Measurements from ENCODE around the gene PAK2.

PAK2 gene

DNA sequence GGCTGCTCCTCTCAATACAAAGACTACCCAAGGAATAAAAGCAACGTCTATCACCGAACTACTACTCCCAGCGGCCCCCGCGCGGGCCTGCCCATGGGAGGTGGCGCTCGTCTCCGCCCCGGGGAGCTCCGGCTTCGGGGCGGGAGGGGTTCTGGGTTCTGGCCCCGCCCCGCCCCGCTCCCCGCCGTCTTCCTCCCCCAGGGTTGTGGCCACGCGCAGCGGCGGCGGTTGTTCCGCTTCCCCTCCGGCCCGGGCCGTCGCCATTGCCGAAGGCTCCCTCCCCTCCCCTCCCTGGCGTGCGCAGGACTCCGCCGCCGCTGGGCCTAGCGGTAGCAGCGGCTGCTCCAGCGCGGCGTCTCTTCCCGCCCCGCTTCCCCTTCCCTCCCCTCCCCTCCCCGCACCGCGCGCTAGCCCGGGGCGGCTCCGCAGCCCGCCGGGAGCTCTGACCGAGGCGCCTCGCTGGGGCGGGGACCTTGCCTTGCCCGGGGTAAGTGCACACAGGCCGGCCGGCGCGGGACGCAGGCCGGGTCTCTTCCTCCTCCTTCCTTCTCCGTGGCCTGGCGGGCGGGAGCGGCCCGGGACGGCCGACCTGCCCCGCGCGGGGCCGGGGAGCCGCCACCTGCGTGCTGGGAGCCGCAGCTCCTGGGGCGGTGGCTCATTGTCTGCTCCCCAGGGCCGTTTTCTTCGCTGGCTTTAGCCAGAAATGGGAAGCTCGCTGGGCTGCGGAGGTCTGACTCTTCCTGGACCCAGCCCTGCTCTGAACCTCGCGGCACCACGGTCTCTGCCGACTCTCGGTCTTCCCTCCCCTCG, at the start of gene PAK2:
Gene PAK2, plus strand, starts transcription at position 187 of the 810 bp plus-strand sequence. CDS start 42,790 bp downstream, outside the sequence.
- TF ChIP-seq, protein P1, sequence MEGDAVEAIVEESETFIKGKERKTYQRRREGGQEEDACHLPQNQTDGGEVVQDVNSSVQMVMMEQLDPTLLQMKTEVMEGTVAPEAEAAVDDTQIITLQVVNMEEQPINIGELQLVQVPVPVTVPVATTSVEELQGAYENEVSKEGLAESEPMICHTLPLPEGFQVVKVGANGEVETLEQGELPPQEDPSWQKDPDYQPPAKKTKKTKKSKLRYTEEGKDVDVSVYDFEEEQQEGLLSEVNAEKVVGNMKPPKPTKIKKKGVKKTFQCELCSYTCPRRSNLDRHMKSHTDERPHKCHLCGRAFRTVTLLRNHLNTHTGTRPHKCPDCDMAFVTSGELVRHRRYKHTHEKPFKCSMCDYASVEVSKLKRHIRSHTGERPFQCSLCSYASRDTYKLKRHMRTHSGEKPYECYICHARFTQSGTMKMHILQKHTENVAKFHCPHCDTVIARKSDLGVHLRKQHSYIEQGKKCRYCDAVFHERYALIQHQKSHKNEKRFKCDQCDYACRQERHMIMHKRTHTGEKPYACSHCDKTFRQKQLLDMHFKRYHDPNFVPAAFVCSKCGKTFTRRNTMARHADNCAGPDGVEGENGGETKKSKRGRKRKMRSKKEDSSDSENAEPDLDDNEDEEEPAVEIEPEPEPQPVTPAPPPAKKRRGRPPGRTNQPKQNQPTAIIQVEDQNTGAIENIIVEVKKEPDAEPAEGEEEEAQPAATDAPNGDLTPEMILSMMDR (IDR thresholded peaks at IDR 0.05; ENCODE audit: low read depth, low read length), result no peak
- in situ Hi-C loops (cut with HindIII; ENCODE audit: low sequenced_read_pairs), result no loop called here
- peak within 1 kb of the TSS; percentile 91 for H3K4me3 ChIP-seq (ENCODE audit: low read depth, low read length)
- DNase-seq (ENCODE audit: low read depth, low spot score), result peak; percentile 90

DNA sequence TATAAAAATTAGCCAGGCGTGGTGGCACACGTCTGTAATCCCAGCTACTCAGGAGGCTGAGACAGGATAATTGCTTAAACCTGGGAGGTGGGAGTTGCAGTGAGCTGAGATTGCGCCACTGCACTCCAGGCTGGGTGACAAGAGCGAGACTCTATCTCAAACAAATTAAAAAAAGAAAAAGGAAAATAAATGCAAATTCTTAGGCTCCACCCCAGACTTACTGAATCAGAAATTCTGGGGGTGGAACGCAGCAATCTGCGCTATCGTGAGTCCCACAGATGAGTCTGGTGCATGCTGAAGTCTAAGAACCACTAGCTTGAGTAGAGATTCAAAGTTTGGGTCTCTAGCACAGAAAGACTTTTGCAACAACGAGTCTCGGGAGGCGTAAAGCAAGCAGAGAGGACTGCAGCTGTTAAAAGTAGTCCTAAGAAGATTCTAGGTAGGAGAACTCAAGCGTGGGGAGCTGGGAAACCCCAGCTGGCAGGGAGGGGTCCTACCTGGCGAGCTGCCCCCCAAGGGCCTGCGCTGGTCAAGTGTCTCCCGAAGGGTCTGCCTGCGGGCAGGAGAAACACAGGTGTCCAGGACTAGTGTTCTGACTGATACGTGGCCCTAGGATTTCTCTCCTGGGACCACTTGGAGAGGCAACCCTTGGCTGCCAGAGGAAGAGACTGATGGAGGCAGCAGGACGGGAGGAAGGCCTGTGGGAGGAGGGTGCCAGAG, 49.6 kb upstream of the PAK2 start:
- H3K4me3 ChIP-seq (ENCODE audit: low read depth, low read length), result no peak overlapping the region
- no peak for DNase-seq (ENCODE audit: low read depth, low spot score)
- TF ChIP-seq, protein P1 (IDR thresholded peaks at IDR 0.05; ENCODE audit: low read depth, low read length), result no peak
- in situ Hi-C loops (cut with HindIII; ENCODE audit: low sequenced_read_pairs), result no loop called here

DNA sequence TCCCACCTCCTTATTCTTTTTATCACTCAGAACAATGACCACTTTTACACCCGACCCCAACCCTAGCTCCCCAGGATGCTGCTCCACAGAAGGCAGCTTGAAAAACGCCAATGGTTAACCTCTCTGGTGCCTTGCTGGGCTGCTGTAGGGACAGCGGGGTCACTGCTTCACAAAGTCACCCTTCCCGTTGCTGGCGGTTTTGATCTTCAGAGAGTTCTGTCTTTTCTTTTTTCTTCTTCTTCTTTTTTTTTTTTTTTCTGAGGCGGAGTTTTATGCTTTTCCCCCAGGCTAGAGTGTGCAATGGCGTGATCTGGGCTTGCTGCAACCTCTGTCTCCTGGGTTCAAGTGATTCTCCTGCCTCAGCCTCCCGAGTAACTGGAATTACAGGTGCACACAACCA, 48.3 kb upstream of the PAK2 start:
- H3K4me3 ChIP-seq (ENCODE audit: low read depth, low read length), result no peak overlapping the region
- in situ Hi-C loops (cut with HindIII; ENCODE audit: low sequenced_read_pairs), result no loop called here
- TF ChIP-seq, protein P1 (IDR thresholded peaks at IDR 0.05; ENCODE audit: low read depth, low read length), result no peak
- no peak for DNase-seq (ENCODE audit: low read depth, low spot score)

DNA sequence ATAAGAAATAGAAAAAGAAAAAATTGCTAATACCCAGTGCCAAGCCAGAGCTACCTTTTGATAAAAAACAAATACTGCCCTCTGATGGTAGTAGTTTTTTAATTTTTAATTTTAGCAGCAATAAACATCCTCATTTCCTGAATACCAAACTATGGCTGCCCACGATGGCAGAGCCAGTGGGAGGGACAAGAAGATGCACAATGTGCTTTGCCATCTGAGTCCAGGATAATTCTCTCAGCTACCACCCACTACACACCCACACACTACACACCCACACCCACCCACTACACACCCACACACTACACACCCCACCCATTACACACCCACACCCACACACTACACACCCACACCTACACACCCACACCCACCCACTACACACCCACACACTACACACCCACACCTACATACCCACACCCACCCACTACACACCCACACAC, 45.4 kb upstream of the PAK2 start:
- DNase-seq (ENCODE audit: low read depth, low spot score), result no peak
- no peak overlapping the region for H3K4me3 ChIP-seq (ENCODE audit: low read depth, low read length)
- in situ Hi-C loops (cut with HindIII; ENCODE audit: low sequenced_read_pairs), result no loop called here
- TF ChIP-seq, protein P1 (IDR thresholded peaks at IDR 0.05; ENCODE audit: low read depth, low read length), result peak; percentile 3

DNA sequence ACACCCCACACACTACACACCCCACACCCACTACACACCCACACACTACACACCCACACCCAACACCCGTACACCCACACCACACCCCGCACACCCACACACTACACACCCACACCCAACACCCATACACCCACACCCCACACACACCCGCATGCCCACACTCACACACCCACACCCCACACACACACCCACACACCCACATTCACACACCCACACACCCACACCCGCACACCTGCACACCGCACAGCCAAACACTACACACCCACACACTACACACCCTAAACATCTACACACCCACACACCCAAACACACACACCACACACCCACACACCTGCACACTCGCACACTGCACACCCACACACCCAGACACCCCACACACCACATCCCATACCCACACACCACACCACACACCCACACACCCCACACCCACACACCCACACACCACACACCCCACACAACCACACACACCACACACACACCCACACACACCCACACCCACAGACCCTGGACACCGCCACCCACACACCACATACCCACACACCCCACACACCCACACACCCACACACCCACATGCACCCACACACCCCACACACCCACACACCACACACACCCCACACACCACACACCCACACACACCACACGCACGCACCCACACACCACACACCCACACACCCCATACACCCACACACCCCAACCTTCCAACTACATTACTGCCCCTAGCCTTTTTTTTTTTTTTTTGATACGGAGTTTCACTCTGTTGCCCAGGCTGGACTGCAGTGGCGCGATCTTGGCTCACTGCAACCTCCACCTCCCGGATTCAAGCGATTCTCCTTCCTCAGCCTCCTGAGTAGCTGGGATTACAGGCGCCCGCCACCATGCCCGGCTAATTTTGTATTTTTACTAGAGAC, 44.5 kb upstream of the PAK2 start:
- in situ Hi-C loops (cut with HindIII; ENCODE audit: low sequenced_read_pairs), result no loop called here
- H3K4me3 ChIP-seq (ENCODE audit: low read depth, low read length), result no peak overlapping the region
- TF ChIP-seq, protein P1 (IDR thresholded peaks at IDR 0.05; ENCODE audit: low read depth, low read length), result no peak
- DNase-seq (ENCODE audit: low read depth, low spot score), result no peak

DNA sequence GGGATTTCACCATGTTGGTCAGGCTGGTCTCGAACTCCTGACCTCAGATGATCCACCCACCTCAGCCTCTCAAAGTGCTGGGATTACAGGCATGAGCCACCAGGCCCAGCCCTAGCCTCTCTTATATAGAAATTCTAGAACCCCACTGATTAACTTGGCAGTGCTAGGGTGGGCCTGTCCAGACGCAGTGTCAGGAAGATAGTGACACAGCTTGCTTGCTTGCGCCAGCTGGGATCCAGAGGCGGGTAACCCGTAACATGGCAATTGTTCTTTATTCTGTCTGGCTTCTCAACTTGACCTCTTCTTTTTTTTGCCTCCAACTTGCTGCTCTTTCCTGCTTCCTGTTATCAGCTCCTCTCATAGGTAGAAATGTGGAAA, 43.8 kb upstream of the PAK2 start:
- H3K4me3 ChIP-seq (ENCODE audit: low read depth, low read length), result no peak overlapping the region
- DNase-seq (ENCODE audit: low read depth, low spot score), result no peak
- in situ Hi-C loops (cut with HindIII; ENCODE audit: low sequenced_read_pairs), result no loop called here
- TF ChIP-seq, protein P1 (IDR thresholded peaks at IDR 0.05; ENCODE audit: low read depth, low read length), result no peak

Measured in astrocyte of the spinal cord (primary cell).